Middle frontal gyrus (tissue), 1 donor: ENCODE data around the gene PTGES3L.
"Not testable (repeated sequence)": the region's sequence is repeated elsewhere in the genome, so short reads cannot be mapped to it uniquely, and the experiment has no call there.

Source experiments
- DNase-seq: peaks from one replicate; pipeline ENCODE4 v3.0.0-alpha.2; 2015; ENCODE audit warnings: low spot score; ENCODE audit errors: extremely low spot score

PTGES3L gene

DNA sequence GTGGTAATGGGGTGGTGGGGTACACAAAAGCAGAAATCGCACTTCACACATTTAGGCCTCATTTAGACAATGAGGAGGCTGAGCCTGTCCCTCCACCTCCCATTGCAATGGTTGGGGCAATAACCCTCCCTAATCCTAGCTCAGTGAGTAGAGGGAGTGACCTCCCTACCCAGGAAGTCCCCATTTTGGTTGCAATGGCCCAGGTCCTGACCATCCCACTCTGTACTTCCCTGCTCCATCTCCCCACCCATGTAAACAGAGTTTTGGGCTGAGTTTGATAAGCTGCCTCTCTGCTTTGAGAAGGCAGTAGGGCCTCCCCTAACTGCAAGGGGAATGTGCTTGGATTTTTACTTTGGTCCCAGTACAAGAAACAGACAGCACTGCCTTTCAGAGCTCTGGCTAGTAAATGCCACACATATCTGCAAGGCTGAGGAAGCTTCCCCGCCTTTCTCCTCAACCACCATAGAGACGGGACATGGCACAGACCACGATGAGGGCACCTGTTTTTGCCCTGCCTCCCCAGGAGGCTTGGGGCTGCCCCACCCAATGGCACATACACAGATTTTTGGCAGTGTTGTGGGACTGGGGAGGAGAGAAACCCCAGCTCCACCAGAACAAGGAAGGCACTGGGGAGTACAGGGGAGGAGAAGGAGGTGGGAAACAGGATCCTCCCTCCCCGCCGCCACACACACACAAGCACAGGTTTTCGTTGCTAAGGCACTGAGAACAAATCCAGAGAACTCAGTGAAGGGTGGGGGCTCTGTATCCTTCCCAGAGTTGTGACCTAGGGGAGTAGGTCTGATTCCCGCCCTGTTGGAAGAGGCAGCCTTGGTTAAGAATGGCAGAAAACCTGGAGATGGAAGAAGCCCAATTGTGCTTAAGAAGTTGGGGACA lies 35.0 kb upstream of the PTGES3L start:
- no peak for DNase-seq

DNA sequence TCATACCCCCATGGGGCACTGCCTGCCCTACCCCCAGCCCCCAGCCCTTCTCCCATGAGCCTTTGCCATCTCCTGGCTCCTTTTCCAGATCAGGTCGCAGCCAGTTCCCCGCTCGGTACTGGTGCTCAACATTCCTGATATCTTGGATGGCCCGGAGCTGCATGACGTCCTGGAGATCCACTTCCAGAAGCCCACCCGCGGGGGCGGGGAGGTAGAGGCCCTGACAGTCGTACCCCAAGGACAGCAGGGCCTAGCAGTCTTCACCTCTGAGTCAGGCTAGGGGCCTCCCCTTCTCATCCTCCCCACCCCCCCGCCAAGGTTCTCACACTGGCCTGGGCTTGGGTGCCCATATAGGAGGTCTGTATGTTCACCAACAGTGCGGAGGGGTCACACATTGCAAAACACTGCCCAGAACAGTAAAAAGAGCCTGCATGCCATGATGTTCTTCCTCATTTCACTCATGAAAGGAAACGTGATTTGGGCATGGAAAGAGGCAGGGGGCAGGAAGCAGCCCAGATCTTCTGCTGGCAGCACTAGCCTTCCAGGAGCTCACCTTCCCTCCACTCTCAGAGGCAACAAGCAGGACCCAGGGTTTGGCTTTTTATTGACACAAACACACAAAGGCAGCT lies 34.3 kb upstream of the PTGES3L start:
- no peak for DNase-seq

DNA sequence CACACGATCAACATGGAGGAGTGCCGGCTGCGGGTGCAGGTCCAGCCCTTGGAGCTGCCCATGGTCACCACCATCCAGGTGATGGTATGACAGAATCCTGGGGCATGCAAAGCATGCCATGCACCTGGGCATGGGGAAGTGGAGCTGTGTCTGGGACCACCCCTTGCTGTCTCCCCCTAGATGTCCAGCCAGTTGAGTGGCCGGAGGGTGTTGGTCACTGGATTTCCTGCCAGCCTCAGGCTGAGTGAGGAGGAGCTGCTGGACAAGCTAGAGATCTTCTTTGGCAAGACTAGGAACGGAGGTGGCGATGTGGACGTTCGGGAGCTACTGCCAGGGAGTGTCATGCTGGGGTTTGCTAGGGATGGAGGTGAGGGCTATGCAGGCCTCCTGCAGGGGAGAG lies 33.4 kb upstream of the PTGES3L start:
- no peak for DNase-seq

DNA sequence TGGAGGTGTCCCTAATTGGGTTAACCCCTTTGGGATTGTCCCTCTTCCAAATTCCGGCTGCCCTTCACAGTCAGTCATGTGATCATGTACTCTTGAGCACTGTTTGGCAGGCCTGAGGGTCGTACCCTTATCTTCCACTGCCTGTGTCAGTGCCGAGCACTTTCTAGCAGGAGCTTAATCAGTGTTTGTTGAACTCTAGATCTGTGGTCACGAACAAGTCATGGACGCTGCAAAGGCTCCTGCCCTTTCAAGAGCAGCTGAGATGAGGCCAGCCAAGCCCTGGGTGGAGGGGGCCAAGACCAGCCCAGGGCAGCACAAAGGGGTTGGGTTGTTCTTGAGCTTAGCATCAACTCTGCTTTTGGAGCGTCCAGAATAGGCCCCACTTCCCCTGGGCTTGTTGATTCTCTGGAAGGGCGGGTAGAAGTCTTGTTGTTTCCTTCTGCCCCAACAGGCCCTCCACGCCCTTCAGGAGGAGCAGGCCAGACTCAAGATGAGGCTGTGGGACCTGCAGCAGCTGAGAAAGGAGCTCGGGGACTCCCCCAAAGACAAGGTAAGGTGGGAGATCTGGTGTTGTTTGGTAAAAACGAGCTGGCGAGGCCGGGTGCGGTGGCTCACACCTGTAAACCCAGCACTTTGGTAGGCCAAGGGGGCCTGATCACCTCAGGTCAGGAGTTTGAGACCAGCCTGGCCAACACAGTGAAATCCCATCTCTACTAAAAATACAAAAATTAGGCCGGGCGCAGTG lies 32.0 kb upstream of the PTGES3L start:
- no peak for DNase-seq

DNA sequence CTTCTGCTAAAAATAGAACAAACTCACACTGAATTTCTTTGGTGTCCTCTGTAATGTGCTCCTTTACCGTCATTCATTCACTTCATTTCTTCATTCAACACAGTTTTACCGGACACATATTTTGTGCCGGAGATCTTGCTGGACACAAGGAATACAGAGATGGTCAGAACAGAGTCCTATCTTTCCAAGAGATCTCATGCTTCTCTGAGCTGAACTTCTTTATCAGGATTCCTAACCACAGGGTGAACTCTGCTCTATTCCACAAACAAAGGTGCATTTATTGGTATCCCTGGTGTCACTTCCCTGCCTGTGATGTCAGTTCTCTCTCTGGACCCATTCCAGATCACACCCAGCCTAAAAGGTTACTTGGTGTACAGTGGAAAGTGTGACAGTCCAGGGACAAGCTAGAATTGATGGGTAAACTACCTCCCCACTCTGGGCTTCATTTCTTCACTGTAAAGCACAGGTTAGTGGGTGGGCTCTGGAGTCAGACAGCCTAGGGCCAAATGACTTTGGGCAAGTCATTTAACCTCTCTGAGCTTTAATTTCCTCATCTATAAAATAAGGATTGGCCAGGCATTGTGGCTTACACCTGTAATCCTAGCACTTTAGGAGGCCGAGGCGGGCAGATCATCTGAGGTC lies 30.9 kb upstream of the PTGES3L start:
- no peak for DNase-seq

DNA sequence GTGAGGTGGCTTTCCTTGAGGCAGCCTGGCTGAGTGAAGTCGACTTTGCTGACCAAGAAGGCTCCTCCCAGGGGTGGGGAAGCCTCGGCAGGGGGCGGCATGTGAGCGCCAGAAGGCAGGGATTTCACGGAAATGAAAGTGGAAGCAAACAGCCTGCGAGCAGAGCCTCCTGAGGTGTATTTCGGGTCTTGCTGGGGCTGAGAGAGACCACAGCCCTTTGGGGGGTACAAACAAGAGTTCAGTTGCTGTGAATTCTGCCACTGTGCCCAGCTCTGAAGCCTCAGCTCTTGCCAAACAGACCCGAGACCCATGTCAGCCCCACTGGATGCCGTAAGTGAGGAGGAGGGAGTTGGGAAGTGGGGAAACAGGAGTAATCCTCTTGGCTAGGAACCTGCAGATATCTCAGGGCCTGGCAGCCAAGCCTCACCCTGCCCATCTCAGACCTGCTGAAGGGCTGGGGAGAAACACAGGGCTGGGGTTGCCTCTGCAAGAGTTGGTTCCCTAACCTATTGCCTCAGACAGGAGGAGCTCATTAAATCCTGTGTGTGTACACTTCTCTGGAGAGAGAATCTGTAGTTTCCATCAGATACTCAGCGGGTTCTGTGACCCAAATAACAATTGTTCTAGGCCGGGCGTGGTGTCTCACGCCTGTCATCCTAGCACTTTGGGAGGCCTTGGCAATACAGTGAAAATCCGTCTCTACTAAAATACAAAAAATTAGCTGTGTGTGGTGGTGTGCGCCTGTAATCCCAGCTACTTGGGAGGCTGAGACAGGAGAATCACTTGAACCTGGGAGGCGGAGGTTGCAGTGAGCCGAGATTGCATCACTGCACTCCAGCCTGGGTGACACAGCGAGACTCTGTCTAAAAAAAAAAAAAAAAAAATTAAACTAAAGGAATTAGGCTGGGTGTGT lies 27.0 kb upstream of the PTGES3L start, which contains the start of gene IFI35:
Gene IFI35 (plus strand): TSS at position 146 of the 913 bp plus-strand sequence. CDS start 164 bp downstream, at position 310.
- no peak for DNase-seq

DNA sequence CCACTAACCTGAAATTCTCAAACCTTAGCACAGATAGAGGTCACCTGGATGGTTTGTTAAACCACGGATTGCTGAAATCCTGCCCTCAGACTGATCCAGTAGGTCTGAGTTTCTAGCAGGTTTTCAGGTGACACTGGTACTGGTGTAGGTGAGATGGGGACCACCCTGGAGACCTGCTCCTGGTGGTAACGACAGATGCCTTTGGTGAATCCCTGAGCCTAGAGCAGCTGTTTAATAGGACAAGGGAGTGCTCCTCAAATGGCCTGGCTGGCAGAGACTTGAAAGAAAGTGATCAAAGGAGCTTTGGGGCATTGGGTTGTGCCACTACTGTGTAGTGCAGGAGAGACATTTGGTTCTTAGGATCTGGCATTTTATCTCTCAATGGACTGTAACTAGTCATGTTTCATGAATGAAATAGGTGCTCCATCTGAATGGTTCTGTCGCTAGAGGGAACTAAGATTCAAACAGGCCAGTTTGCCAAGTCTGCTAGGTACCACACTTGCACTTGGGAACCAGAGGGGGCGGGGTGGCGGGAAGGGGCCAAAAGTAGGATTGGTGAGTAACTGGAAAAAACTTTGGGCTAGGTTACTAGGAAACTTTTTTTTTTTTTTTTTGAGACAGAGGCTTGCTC lies 23.8 kb upstream of the PTGES3L start:
- no peak for DNase-seq

DNA sequence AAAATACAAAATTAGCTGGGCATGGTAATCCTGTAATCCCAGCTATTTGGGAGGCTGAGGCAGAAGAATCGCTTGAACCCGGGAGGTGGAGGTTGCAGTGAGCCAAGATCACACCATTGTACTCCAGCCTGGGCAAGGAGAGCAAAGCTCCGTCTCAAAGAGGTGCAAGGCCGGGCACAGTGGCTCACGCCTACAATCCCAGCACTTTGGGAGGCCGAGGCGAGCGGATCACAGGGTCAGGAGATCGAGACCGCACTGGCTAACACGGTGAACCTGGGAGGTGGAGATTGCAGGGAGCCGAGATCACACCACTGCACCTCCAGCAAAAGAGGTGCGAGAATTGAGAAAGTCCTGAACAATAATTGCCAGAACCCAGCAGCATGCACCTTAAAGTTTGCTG lies 21.0 kb upstream of the PTGES3L start:
- DNase-seq, result not testable (repeated sequence)

DNA sequence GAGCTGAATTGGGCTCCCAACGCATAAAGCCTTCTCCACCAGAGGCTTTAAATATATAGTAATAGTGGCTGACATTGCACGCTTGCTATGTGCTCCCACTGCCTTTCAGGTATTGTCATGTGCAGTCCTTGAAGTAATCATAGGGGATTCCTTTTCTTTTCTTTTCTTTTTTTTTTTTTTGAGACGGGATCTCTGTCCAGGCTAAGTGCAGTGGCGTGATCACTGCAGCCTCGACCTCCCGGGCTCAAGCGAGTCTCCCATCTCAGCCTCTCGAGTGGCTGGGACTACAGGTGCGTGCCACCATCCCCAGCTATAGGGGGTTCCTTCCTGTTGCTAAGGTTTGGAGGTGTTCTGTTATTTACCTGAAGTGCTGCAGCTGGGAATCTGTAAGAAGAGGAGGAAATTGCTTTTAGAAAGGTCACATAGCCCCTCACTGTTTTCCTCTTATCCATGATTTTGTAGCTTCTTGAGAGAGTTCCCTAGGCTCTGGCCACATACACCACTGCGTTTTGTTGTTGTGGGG lies 19.2 kb upstream of the PTGES3L start:
- DNase-seq, result no peak

DNA sequence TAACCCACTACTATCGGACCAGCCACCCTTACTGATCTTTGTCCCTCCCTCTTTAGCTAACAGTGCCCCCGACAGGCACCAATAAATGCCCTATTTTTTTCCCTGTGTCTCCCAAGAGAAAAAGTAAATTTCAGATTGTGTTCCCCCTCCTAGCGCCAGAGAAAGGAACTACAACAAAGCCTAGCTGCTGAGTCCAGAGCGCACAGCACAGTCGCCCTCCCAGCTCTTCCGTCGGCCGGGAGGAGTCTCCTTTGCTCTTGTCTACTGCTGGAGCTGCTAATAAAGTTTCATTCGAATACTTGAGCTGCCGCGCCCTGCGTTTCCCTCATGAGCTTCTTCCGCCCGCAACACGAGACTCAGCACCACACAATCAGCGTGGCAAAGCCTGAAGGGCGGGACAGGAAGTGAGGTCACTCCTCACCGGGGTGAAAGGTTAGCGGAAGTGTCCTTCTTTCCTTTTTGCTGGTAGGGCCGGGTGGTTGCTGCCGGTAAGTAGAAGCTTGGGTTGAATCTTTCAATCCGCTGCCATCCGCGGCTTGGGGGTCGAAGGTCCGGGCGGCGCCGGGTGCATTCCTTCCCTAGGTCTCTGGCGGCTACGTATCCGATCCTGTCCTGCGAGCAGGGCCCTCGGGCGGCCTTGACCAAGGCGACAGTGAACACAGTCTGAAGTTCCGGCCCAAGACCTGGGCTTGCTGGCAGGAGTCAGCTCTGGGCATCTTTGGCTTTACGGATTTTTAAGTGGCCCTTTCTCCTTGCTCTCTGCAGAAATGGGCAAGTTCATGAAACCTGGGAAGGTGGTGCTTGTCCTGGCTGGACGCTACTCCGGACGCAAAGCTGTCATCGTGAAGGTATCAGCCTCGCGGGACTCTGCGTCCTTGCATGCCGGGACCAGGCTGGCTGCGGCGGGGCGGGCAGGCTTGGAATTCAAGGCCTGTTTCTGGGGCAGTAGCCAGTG lies 18.4 kb upstream of the PTGES3L start, which contains the start of gene RPL27:
Gene RPL27 (plus strand): TSS at position 436 of the 955 bp plus-strand sequence. CDS start 332 bp downstream, at position 768.
- DNase-seq, result peak; percentile 100

DNA sequence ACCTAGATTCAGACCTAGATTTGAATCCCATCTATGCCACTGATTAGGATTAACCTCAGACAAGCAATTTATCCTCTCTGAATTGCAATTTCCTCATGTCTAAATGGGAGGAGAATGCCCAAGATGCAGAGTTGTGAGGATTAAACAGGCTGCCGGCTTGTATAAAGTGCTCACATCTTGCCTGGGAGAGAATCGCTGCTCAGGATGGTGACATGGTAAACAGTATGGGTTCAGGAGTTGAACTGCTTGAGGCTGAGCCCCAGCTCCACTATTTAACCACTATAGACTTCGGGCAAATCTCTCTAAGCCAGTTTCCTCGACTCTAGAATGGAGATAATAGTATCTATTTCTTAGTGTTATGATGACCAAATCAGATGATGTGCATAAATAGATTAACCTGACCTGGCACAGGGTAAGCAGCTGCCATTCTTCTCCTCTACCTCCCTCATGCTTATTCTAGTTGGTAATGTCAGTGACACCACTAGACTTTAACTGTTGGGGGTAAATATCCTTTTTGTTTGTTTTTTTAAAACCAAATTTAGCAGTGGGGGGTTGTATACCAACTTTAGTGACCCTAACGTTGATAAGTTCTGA lies 17.6 kb upstream of the PTGES3L start:
- no peak for DNase-seq

DNA sequence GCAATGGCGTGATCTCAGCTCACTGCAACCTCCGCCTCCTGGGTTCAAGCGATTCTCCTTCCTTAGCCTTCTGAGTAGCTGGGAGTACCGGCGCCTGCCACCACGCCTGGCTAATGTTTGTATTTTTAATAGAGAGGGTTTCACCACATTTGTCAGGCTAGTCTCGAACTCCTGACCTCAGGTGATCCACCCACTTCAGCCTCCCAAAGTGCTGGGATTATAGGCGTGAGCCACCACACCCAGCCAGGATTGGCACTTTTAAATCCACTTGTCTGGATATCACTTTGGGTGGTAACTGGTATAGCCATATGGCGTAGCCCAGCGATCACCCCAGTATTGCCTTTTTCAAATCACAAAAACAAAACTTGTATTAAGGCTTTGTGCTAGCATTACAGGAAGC lies 14.0 kb upstream of the PTGES3L start:
- not testable (repeated sequence) for DNase-seq

DNA sequence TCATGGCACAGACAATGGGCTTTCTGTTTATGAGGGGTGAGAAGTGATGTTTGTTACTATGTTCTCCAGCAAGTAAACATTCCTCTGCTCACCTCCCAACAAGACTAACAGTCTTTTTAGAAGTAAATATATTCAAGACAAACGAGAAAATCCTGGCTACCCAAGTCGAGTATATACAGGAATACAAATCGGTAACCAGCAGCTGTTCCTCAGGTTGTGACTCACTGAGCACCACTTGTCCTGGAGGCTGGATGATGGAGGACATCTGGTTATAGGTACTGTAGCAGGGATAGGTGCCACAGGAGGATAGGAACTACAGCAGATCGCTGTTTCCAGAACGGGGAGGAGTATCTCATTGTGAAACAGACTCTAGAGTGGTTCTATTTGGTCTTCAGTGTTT lies 13.0 kb upstream of the PTGES3L start:
- DNase-seq, result no peak

DNA sequence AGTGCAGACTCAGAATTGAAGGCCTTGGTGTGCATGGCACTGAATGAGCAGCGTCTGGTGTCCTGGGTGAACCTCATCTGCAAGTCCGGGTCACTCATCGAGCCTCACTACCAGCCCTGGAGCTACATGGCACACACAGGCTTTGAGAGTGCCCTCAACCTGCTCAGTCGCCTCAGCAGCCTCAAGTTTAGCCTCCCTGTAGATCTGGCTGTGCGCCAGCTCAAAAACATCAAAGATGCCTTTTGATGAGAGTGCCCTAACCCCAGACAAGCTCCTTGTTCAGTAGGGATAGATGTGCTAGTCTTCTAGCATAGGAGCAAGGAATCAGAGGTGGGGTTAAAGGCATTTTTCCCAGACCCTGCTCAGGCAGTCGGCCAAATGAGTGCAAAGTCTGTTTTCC lies 11.6 kb upstream of the PTGES3L start:
- no peak for DNase-seq

DNA sequence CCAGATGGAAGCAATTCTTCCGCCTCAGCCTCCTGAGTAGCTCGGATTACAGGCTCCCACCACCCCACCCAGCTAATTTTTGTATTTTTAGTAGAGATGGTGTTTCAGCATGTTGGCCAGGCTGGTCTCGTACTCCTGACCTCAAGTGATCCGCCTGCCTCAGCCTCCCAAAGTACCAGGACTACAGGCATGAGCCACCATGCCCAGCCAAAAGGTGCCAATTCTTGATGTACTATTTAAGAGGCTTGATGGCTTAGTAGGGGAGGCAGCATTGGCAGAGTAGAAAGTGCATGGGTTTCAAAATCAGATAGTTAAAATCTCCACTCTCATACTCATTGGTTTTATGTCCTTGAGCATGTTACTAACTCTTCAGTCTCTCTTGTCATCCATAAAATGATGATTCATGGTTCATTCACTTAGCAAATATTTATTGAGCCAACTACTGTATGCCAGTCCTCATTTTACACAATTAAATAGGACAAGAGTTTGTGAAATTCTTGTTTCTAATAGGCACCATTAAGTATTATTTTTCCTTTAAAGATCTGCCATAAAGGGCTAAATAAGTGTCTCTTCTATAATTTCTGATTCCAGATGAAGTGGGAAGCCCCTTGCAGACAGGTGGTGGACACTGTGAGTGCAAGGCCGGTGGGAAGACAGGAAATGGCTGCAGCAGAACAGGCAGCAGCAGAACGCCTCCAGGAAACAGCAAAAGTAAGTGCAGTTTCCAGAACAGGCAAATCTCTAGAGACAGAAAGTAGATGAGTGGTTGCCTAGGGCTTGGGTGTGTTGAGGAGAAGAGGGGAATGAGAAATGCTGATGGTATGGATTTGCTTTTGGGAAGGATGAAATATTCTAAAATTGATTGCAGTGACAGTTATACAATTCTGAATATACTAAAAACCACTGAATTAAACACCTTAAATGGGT lies 10.1 kb upstream of the PTGES3L start:
- DNase-seq, result no peak

DNA sequence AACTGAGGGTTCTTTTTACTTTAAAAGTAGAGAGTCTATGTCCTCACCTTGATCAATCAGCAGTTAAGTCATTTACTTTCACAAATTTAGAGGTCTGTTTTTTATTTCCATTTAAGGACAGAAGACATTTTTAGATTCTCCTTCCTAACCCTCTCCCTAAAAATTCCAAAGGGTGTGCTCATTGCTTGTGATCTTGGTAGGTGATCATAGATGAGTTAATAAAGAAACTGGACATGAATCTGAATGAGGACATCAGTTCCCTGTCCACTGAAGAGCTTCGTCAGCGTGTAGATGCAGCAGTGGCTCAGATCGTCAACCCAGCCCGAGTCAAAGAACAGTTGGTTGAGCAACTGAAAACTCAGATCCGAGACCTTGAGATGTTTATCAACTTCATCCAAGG lies 9.3 kb upstream of the PTGES3L start:
- no peak for DNase-seq

DNA sequence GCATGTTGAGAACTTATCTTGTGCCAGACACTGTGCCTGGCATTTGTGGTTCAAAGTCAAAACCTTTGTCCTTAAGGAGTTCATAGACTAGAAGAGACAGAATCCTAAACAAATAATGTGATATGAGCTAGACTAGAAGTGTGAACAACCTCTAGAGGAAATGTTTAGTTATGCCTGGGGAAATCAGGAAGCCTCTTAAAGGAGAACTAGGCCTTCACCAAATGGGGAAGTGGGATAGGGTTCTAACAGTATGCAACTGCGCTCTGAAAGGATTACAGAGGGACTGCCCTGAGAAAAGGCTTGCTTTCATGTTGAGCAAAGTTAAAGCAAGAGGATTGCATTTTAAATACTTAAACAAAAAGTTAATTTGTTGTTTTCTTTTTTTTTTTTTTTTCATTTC lies 5.3 kb upstream of the PTGES3L start:
- DNase-seq, result no peak
